GM10266 (cell line): ENCODE measurements around the gene CCM2.

Experiments
- DNase-seq: peaks from one replicate; pipeline ENCODE4 v3.0.0; 2012; ENCODE audit errors: extremely low spot score
- TF ChIP-seq, protein P1 (sequence below): IDR thresholded peaks from 2 replicates; pipeline ENCODE4 v1.5.1; 2012; ENCODE audit warnings: mild to moderate bottlenecking, low read depth; ENCODE audit not compliant: control insufficient read depth, insufficient read depth; ENCODE audit errors: missing control alignments

Gene CCM2

DNA sequence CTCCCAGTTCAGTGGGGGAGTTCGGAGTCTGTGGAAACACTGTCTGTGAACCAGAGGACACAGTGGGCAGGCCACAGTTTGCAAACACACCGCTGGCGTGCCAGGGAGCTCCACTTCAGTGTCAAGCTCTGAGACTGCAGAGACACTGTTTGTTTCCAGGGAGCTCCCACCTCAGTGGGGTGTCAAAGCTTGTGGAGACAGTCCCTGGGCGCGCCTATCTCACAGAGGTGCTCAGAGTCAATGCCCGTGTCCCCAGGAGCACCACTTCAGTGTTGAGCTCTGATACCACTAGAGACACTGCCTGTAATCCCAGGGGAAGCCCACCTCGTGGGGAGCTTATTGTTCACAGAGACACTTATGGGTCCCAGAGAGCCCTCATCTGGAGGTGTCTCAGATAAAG, 25.5 kb upstream of the CCM2 start:
- DNase-seq: no peak
- TF ChIP-seq, protein P1, sequence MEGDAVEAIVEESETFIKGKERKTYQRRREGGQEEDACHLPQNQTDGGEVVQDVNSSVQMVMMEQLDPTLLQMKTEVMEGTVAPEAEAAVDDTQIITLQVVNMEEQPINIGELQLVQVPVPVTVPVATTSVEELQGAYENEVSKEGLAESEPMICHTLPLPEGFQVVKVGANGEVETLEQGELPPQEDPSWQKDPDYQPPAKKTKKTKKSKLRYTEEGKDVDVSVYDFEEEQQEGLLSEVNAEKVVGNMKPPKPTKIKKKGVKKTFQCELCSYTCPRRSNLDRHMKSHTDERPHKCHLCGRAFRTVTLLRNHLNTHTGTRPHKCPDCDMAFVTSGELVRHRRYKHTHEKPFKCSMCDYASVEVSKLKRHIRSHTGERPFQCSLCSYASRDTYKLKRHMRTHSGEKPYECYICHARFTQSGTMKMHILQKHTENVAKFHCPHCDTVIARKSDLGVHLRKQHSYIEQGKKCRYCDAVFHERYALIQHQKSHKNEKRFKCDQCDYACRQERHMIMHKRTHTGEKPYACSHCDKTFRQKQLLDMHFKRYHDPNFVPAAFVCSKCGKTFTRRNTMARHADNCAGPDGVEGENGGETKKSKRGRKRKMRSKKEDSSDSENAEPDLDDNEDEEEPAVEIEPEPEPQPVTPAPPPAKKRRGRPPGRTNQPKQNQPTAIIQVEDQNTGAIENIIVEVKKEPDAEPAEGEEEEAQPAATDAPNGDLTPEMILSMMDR: no peak

DNA sequence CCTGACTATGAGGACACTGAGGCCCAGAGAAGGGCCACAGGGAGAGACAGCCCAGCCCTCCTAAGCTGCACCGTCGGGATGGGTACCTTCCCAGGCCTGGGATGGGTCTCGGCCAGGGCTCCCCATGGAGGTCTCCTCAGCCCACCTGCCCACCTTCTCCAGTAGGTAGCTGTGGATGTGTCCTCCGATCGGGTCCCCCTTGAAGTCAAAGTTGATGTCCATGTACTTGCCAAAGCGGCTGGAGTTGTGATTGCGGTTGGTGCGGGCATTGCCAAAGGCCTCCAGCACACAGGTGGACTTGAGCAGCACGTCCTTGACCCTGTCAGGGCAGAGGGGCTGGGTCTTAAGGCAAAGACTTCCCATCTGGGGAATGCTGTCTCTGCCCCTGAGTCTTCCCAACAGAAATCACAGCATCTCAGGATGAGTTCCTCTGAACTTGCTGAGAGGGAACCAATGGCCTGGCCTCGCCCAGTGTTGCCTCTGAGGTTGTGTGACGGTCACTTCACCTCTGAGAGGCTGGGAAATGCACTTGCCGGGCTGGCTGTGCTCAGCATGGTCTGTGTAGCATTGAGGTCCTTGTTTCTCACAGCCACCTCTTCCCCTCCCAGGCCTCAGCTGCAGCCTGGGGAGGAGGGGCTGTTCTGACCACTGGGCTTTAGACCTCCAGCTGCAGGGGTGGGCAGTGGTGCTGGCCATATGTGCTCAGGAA, 24.5 kb upstream of the CCM2 start:
- DNase-seq: no peak
- TF ChIP-seq, protein P1: no peak

DNA sequence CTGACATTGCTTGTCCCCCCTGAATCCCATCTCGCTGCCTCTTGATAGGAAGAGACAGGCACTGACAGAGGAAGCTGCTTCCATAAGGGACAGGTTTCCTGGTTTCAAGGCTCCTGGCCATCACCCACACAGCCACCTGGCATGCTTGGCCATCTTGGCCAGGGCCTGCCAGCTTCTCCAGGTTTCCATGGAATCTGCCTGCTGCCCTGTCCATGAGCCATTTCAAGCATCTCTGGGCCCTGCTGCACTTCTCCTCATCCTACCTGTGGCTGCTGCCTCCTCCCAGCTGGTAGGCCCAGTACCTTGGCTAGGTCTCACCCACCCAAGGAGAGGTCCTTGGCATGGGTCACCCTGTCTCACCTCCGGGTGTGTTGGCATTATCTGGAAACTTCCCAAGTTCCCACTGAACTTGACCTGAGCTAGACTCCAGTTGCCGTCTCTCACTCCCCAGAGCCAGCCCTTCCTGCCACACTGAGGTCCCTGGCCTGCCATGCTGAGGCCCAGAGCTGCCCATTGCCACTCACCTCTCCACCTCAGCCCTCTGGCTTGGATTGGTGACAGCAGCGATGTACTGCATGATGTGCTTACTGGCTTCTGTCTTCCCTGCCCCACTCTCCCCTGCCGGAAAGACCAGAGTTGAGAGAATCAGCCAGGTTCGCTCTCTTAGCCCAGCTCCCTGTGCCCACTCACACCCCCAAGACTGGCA, 23.8 kb upstream of the CCM2 start:
- no peak for DNase-seq
- TF ChIP-seq, protein P1: no peak

DNA sequence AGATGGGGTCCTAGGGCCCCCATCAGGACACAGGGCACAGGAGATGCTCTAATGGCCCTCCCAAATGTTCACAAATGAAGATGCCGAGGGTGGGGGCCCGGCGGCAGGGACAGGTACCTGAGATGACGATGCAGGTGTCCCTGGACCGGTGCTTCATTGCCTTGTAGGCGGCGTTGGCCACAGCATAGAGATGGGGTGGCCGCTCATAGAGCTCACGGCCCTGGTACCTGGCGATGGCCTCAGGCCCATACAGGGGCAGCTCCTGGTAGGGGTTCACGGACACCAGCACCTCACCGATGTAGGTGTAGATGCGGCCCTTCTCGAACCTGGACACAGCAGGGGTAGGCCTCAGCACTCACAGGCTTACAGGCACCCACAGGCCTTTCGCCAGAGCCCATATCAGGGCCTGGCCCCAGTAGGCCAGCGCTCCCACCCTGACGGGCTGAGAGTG, 23.2 kb upstream of the CCM2 start:
- TF ChIP-seq, protein P1: no peak
- no peak for DNase-seq

DNA sequence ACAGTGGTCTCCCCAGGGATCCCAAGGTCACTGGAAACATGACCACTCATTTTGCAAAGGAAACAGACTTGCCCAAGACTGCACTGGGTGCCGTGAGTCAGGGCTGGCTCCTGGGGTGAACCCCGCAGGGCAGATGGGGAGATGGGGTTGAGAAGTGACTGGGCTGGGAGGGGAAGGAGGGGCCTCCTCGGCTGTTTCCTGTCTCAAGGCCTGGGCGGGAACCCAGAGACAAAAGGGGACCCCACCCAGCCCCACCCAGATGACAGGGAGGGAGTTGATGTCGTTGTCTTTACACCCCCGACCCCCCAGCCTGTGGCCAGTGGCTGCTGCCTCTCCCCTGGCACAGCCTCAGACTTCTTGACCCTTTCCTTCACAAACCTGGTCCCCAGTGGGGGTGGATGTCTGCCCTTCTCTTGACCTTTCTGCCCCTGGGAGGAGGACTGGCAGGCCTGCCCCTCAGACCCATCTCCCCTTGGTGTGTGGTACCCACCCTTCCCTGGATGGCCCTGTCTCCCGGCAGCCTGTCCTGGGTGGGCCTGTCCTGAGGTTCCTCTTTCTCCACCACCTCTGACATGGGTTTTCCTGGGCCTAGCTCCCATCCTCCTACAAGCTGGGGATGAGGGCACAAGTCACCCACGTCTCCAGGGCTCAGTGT, 22.6 kb upstream of the CCM2 start:
- peak; percentile 69 for DNase-seq
- TF ChIP-seq, protein P1: no peak

DNA sequence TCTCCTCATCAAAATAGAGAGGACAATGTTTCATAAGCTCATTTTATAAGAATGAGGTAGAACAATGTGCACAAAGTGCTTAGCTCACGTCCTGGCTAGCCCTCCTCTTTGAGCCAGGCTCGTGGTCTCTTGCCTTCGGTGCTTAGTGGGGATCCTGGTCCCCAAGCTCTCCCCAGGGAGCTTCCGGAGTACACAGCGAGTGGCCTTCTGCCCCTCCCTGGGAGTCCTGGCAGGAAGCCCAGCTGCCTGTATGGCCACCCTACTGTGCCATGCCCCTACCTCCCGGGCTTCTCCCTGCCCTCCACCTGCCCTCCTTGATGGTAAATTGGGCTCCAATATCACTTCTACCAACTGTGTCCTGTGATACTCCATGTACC, 22.1 kb upstream of the CCM2 start:
- no peak for DNase-seq
- TF ChIP-seq, protein P1: no peak
